GM21526 (cell line): ENCODE results near the gene LYPD8.
A peak's percentile ranks its signal among the peaks of the same experiment; 100 is the strongest.
"Not testable (repeated sequence)": the region's sequence is repeated elsewhere in the genome, so short reads cannot be mapped to it uniquely, and the experiment has no call there.

Source experiments
- ATAC-seq: cut with Tn5 transposase; IDR thresholded peaks from one replicate; pipeline ENCODE4 v1.9.1; 2021; ENCODE audit warnings: moderate library complexity; ENCODE audit not compliant: unreplicated experiment, low FRiP score

The LYPD8 gene, protein sequence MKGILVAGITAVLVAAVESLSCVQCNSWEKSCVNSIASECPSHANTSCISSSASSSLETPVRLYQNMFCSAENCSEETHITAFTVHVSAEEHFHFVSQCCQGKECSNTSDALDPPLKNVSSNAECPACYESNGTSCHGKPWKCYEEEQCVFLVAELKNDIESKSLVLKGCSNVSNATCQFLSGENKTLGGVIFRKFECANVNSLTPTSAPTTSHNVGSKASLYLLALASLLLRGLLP

GRCh38 chr1:248755517-248755916 is at the start of gene LYPD8:
Gene LYPD8, minus strand, starts transcription at chr1:248755759. Its CDS starts 4,678 bp downstream, at chr1:248751081.
- no peak for ATAC-seq

DNA sequence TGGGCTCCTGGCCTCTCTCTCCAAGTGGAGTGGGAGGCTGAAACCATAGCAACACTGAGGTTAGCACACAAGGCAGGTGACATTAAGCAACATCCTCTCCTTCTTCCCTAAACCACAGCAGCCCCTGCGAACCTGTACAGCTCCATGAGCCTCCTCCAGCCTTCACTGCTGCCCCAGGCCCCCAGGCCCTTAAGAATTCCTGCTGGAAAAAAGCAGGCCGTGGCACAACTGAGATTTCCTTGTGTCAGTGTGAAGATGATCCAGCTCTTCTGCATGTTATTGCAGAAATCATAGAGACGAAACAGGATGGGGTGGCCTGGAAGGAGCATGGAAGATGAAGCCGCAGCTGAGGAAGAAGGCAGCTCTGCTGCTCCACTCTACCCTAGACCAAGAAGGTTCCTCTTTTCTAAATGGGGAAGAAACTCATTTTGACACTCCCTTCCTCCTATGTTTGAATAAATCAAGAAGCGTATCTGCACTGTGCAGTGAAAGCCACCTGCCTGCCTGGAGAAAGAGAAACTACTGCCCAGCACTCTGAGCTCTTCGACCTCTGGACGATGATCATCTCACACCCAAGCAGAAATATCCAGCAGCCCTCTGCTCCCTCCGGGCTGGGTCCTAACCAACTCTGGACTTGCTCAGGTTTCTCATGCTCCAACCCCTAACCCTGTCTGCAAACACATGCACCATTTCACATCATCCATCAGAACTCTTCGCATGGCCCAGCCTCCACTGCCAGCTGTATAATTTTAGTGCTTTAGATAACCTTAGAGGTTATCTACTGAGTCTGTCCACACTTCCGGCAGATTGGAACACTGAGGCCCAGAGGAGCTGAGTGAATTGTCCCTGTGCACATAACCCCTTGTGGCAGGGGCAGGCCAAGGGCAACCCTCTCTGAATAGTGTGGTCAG is 49.5 kb upstream of the LYPD8 start:
- peak; percentile 92 for ATAC-seq

DNA sequence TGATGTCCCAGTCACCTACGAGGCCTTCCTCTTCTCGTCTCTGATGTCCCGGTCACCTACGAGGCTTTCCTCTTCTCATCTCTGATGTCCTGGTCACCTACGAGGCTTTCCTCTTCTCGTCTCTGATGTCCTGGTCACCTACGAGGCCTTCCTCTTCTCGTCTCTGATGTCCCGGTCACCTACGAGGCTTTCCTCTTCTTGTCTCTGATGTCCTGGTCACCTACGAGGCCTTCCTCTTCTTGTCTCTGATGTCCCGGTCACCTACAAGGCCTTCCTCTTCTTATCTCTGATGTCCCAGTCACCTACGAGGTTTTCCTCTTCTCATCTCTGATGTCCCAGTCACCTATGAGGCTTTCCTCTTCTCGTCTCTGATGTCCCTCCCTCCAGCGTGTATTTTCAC is 47.9 kb upstream of the LYPD8 start:
- ATAC-seq: not testable (repeated sequence)

DNA sequence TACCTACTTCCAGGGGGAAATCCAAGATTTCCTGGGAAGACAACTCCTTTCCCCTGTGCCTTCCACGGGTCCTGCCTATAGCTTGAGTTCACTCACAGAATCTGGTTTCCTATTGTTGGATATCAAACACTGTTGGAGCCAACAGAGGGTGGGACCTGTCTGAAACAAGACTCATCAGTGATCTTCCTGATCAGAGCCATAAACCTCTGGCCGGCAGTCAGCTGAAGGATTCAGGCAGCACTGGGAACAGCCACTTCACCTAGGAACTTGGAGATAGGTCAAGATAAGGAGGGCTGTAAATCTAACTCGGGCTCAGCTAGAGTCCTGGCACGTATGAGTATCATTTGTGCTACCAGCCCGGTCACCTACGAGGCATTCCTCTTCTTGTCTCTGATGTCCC is 46.9 kb upstream of the LYPD8 start:
- no peak for ATAC-seq

DNA sequence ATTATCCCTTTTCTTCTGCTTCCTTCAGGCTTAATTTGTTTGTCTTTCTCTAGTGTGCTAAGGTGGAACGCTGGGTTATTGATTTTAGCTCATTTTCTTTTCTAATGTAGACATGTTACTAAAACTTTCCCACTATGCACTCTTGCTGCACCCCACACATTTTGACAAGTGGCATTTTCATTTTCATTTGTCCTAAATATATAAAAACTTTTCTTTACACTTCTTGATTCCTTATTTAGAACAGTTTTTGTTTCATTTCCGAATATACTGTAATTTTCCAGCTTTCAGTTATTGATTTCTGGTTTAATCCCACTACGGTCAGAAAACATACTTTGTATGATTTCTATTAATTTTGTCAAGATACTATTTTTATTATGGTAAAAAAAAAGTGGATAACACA is 44.9 kb upstream of the LYPD8 start:
- ATAC-seq: no peak

DNA sequence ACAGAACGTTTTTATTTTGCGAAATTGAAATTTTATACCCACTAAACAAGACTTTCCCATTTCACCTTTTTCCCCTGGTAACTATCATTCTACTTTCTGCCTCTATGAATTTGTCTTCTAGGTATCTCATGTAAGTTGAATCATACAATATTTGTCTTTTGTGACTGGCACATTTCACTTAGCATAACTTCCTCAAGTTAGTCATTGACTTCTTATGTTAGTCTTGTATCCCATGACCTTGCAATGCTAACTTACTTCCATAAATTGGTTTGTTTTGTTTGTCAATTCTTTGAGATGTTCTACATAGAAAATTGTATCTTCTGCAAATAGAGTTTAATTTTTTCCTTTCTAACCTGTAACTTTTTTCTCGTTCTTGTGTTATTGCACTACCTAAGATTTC is 43.2 kb upstream of the LYPD8 start:
- ATAC-seq: no peak

GRCh38 chr1:248794663-248795062 is 39.1 kb upstream of the LYPD8 start:
- ATAC-seq: not testable (repeated sequence)

- ATAC-seq: peak; percentile 80
Observed at GRCh38 chr1:248793592-248793991, 38.0 kb upstream of the LYPD8 start.

- peak; percentile 39 for ATAC-seq
Observed at GRCh38 chr1:248792342-248792741, 36.8 kb upstream of the LYPD8 start.

GRCh38 chr1:248791010-248791409 is 35.5 kb upstream of the LYPD8 start:
- ATAC-seq: no peak

- ATAC-seq: no peak
Observed at GRCh38 chr1:248790456-248790855, 34.9 kb upstream of the LYPD8 start.

GRCh38 chr1:248789337-248789736 is 33.8 kb upstream of the LYPD8 start:
- not testable (repeated sequence) for ATAC-seq

- no peak for ATAC-seq
Observed at GRCh38 chr1:248788327-248788726, 32.8 kb upstream of the LYPD8 start.

GRCh38 chr1:248787430-248787829 is 31.9 kb upstream of the LYPD8 start:
- no peak for ATAC-seq

DNA sequence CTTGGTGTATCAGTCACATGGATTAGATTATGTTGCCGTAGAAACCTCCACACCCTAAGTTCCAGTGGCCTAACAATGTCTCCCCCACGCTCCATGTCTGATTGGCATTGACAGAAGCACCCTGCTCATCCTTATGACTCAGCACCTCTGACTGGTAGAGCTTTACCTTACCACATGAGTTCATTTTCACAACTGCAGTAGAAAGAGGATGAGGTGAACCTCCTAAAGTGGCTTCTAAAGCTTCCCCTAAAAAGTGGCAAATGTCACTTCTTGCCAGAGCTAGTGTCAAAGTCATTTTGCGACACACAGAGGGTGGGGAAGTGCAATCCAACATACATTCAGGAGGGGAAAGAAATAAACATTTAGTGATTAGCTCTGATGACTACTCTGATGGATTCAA is 30.6 kb upstream of the LYPD8 start:
- ATAC-seq: no peak

GRCh38 chr1:248783367-248783766 is 27.8 kb upstream of the LYPD8 start:
- ATAC-seq: no peak

- no peak for ATAC-seq
Observed at GRCh38 chr1:248782416-248783141, 27.0 kb upstream of the LYPD8 start.

GRCh38 chr1:248779350-248779749 is 23.8 kb upstream of the LYPD8 start:
- ATAC-seq: no peak

DNA sequence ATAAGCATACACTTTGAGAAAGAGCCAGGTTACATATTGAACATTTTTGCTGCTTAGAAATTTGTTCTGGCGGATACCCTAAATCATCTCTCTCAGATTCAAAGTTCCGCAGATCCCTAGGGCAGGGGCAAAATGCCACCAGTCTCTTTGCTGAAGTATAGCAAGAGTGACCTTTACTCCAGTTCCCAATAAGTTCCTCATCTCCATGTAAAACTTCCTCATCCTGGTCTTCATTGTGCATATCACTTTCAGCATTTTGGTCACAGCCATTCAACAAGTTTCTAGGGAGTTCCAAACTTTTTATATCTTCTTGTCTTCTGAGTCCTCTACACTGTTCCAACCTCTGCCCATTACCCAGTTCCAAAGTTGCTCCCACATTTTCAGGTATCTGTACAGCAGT is 23.3 kb upstream of the LYPD8 start:
- no peak for ATAC-seq

- no peak for ATAC-seq
Observed at GRCh38 chr1:248776991-248777390, 21.4 kb upstream of the LYPD8 start.

DNA sequence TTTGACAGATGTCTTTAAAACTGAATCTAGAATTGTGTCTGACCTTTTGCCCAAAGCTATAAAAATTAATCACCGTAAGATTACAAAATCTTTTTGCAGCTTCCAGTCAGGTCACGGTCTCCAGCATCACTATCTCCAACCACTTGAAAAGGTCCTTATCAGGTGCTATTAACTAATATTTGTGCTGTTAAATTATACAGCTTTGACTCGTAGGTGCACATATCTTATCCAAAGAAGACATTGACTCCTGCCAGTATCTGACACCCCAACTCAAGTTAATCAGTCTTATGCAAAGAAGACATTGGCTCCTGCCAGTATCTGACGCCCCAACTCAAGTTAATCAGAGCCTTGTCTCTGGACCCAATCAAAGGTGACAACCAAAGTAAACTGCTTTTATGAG is 19.9 kb upstream of the LYPD8 start:
- ATAC-seq: no peak
